HCT116 (cell line): ENCODE data around the gene RABGAP1. TPM values are rescaled to one million over a fixed set of nuclear protein-coding genes. Genes with fewer than 3 reads are reported as not detected.

Experiments used
- ATAC-seq: fragments of 200-7000 bp; cut with Tn5 transposase; 2 replicates; pipeline ENCODE4 v1.9.1; 2020; ENCODE audit warnings: mild to moderate bottlenecking, moderate library complexity
- BruUV-seq: library from RNA; stranded (reverse); fragments of 400-500 nt; replicated peaks from 2 replicates; lab custom pipeline; 2021; lab: Mats Ljungman, UMichigan
- CTCF ChIA-PET: fragments of 300-600 bp; sonication (Branson Sonifier 250); formaldehyde crosslinking; loops from one replicate; lab custom pipeline; 2021; ENCODE audit warnings: antibody characterized with exemption; lab: Charles Lee
- POLR2A ChIA-PET: fragments of 300-600, 350-600 bp; sonication (Branson Sonifier 250); formaldehyde crosslinking; loops from one replicate; lab custom pipeline; 2021; ENCODE audit warnings: antibody characterized with exemption; lab: Charles Lee
- RAD21 ChIA-PET, 2 experiments: fragments of 300-600 bp; sonication (Branson Sonifier 250); formaldehyde crosslinking; loops; one replicate each; lab custom pipeline; 2023; ENCODE audit warnings: low total read pairs in 2 of 2; ENCODE audit not compliant: uncharacterized antibody in 2 of 2, unreplicated experiment in 2 of 2, low non-redundant PET in 1 of 2; lab: Charles Lee
- DNase-seq: peaks from one replicate; pipeline ENCODE4 v3.0.0-alpha.2; 2010; ENCODE audit warnings: low read depth, low spot score
- H2AFZ ChIP-seq: fragments of 200-600 bp; shearing (Covaris generic), sonication (generic); 2 replicates; pipeline ENCODE4 v1.6.1; 2017; ENCODE audit warnings: low read depth, mixed run types, mixed read lengths, antibody characterized with exemption, low read length; ENCODE audit not compliant: poor library complexity, severe bottlenecking
- H3K27ac ChIP-seq: 2 replicates; pipeline ENCODE4 v1.5.1; 2012; ENCODE audit warnings: low read depth, low read length
- H3K27me3 ChIP-seq: fragments of 200-600 bp; sonication (generic); 2 replicates; pipeline ENCODE4 v1.6.1; 2016; ENCODE audit warnings: mixed run types, low read length, mixed read lengths; ENCODE audit not compliant: insufficient read depth
- H3K36me3 ChIP-seq, 2 experiments: fragments of 200-500 bp in 1 of 2; fragments of 200-600 bp in 1 of 2; sonication (Bioruptor generic) in 1 of 2; sonication (generic) in 1 of 2; 2 replicates each; pipeline versions ENCODE4 v1.5.1 to v1.6.1; 2014 to 2016; ENCODE audit warnings: low read length in 2 of 2, inconsistent platforms in 1 of 2, mixed read lengths in 1 of 2, mixed run types in 1 of 2; ENCODE audit not compliant: insufficient read depth in 2 of 2, control insufficient read depth in 1 of 2
- H3K4me1 ChIP-seq, 2 experiments: fragments of 200-600 bp in 1 of 2; sonication (generic) in 1 of 2; 2 replicates each; pipeline versions ENCODE4 v1.5.1 to v1.6.1; 2012 to 2017; ENCODE audit warnings: low read length in 2 of 2, inconsistent platforms in 1 of 2, mild to moderate bottlenecking in 1 of 2, mixed read lengths in 1 of 2, mixed run types in 1 of 2, moderate library complexity in 1 of 2; ENCODE audit not compliant: insufficient read depth in 2 of 2, control insufficient read depth in 1 of 2
- H3K4me2 ChIP-seq: fragments of 200-600 bp; sonication (generic); 2 replicates; pipeline ENCODE4 v1.6.1; 2017; ENCODE audit warnings: mixed run types, low read length, mixed read lengths
- H3K4me3 ChIP-seq, 2 experiments: fragments of 200-600 bp in 1 of 2; sonication (generic) in 1 of 2; replicated peaks in 1 of 2; 2 replicates each; pipeline ENCODE4 v1.5.1; 2011 to 2016; ENCODE audit warnings: low read length in 2 of 2, control low read depth in 1 of 2, low read depth in 1 of 2, mild to moderate bottlenecking in 1 of 2, mixed read lengths in 1 of 2, mixed run types in 1 of 2
- H3K79me2 ChIP-seq: fragments of 200-600 bp; sonication (generic); 2 replicates; pipeline ENCODE4 v1.6.1; 2017; ENCODE audit warnings: mild to moderate bottlenecking, mixed run types, low read length, moderate library complexity, mixed read lengths; ENCODE audit not compliant: insufficient read depth
- H3K9ac ChIP-seq: fragments of 200-600 bp; sonication (generic); 2 replicates; pipeline ENCODE4 v1.6.1; 2016; ENCODE audit warnings: low read length, mixed read lengths
- H3K9me2 ChIP-seq: fragments of 200-600 bp; sonication (generic), shearing (Covaris generic); 2 replicates; pipeline ENCODE4 v1.6.1; 2017; ENCODE audit warnings: mixed run types, mild to moderate bottlenecking, moderate library complexity; ENCODE audit not compliant: insufficient read depth
- H3K9me3 ChIP-seq, 2 experiments: fragments of 200-500 bp in 1 of 2; fragments of 200-600 bp in 1 of 2; sonication (Bioruptor generic) in 1 of 2; sonication (generic) in 1 of 2; 2 replicates each; pipeline ENCODE4 v1.6.1; 2014 to 2017; ENCODE audit warnings: low read length in 2 of 2, mixed read lengths in 2 of 2, inconsistent platforms in 1 of 2, low read depth in 1 of 2, mild to moderate bottlenecking in 1 of 2, mixed run types in 1 of 2, moderate library complexity in 1 of 2; ENCODE audit not compliant: control insufficient read depth in 1 of 2, insufficient read depth in 1 of 2
- H4K20me1 ChIP-seq: fragments of 200-600 bp; sonication (generic), shearing (Covaris generic); 2 replicates; pipeline ENCODE4 v1.6.1; 2017; ENCODE audit warnings: mixed run types, mild to moderate bottlenecking, moderate library complexity; ENCODE audit not compliant: insufficient read depth
- CBX3 ChIP-seq: IDR thresholded peaks from 2 replicates; pipeline ENCODE4 v1.6.1; 2012; ENCODE audit warnings: low read depth
- ELF1 ChIP-seq: IDR thresholded peaks from 2 replicates; pipeline ENCODE4 v1.6.1; 2012; ENCODE audit warnings: low read depth, borderline replicate concordance
- EZH2 ChIP-seq: fragments of 200-600 bp; sonication (generic); IDR thresholded peaks from 2 replicates; pipeline ENCODE4 v1.6.1; 2017; ENCODE audit warnings: antibody characterized with exemption, mixed run types
- EZH2phosphoT487 ChIP-seq: fragments of 200-600 bp; IDR thresholded peaks from 2 replicates; pipeline ENCODE4 v1.6.1; 2018; ENCODE audit warnings: antibody characterized with exemption, borderline replicate concordance
- JUND ChIP-seq: IDR thresholded peaks from 2 replicates; pipeline ENCODE4 v1.6.1; 2012
- POLR2A ChIP-seq: IDR thresholded peaks from 2 replicates; pipeline ENCODE4 v1.7.0; 2011; ENCODE audit warnings: borderline replicate concordance; ENCODE audit not compliant: insufficient read depth, insufficient read length; ENCODE audit errors: extremely low read depth
- POLR2AphosphoS5 ChIP-seq: IDR thresholded peaks from 2 replicates; pipeline ENCODE4 v1.6.1; 2011; ENCODE audit warnings: mild to moderate bottlenecking, low read depth, low read length, moderate library complexity
- SRF ChIP-seq: IDR thresholded peaks from 2 replicates; pipeline ENCODE4 v1.6.1; 2012; ENCODE audit warnings: low read depth
- TCF7L2 ChIP-seq: IDR thresholded peaks from 2 replicates; pipeline ENCODE4 v1.7.0; 2011; ENCODE audit warnings: borderline replicate concordance, inconsistent platforms; ENCODE audit not compliant: insufficient read depth, insufficient read length; ENCODE audit errors: extremely low read depth
- intact Hi-C: fragments of 100-400 bp; cut with micrococcal nuclease; formaldehyde crosslinking; loops from 2 replicates; pipeline ENCODE4 v1.10.0; 2022
- total RNA-seq: library from RNA; stranded (reverse); gene quantifications from one replicate; pipeline ENCODE4 v1.2.1, GENCODE V29; 2021; ENCODE audit not compliant: unreplicated experiment
- TF ChIP-seq, protein P1 (sequence below): IDR thresholded peaks from 2 replicates; pipeline ENCODE4 v1.6.1; 2012; ENCODE audit warnings: low read depth
- TF ChIP-seq, protein P2 (sequence below), 3 experiments: fragments of 200-600 bp in 1 of 3; sonication (generic) in 1 of 3; IDR thresholded peaks in 2 of 3; conservative IDR thresholded peaks in 1 of 3; 2 replicates each; pipeline ENCODE4 v1.5.1; 2012 to 2017; ENCODE audit warnings: low read depth in 2 of 3, low read length in 2 of 3, antibody characterized with exemption in 1 of 3, borderline replicate concordance in 1 of 3, control low read depth in 1 of 3, mild to moderate bottlenecking in 1 of 3, mixed read lengths in 1 of 3, mixed run types in 1 of 3, moderate library complexity in 1 of 3; ENCODE audit not compliant: insufficient read depth in 1 of 3

RABGAP1 gene
- total RNA-seq, 1 experiment from 2014 or later = 29.7 TPM

DNA sequence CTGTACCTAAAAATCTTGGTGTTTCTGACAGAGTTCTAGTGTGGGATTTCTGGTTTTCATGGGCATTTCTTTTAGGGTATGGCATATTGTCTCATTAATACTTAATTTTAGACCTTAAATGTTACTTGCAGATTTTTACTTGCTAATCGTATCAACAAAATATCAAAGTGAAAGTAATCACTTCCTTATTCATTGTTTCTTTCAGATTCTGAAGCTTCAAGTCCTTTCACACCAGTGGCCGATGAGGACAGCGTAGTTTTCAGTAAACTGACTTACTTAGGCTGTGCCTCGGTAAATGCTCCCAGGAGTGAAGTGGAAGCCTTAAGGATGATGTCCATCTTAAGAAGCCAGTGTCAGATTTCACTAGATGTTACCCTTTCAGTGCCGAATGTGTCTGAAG is 45.2 kb downstream of the RABGAP1 start:
- intact Hi-C loops = no loop called here
- POLR2A ChIA-PET = no interaction called here
- Histone ChIP-seq H3K27me3 (no peaks in the 10 kb centered on the region), H3K9me2 (no peaks in the 10 kb centered on the region), H3K27ac (no peak overlapping the region), H2AFZ (no peak overlapping the region), H3K9ac (no peak overlapping the region), H3K4me1 (no peaks in the 10 kb centered on the region), H3K9me3 (no peaks in the 10 kb centered on the region), H3K4me3 (no peak overlapping the region), H3K4me2 (no peak overlapping the region), H3K36me3 (peaks cover 10 to 14% of the 10 kb centered on the region in 2 experiments; a peak in 3 of 4 replicates), H3K79me2 (peaks cover 5% of the 10 kb centered on the region; the same call in 1 of the 2 replicates), H4K20me1 (no peaks in the 10 kb centered on the region)
- RAD21 ChIA-PET = no interaction called here
- BruUV-seq = no TSS peak
- DNase-seq = no peak
- CTCF ChIA-PET = no interaction called here
- no peak for TF ChIP-seq CBX3
- TF ChIP-seq TCF7L2 = no peak
- TF ChIP-seq EZH2 = no peak
- no peak for TF ChIP-seq ELF1
- TF ChIP-seq SRF = no peak
- TF ChIP-seq, protein P1, sequence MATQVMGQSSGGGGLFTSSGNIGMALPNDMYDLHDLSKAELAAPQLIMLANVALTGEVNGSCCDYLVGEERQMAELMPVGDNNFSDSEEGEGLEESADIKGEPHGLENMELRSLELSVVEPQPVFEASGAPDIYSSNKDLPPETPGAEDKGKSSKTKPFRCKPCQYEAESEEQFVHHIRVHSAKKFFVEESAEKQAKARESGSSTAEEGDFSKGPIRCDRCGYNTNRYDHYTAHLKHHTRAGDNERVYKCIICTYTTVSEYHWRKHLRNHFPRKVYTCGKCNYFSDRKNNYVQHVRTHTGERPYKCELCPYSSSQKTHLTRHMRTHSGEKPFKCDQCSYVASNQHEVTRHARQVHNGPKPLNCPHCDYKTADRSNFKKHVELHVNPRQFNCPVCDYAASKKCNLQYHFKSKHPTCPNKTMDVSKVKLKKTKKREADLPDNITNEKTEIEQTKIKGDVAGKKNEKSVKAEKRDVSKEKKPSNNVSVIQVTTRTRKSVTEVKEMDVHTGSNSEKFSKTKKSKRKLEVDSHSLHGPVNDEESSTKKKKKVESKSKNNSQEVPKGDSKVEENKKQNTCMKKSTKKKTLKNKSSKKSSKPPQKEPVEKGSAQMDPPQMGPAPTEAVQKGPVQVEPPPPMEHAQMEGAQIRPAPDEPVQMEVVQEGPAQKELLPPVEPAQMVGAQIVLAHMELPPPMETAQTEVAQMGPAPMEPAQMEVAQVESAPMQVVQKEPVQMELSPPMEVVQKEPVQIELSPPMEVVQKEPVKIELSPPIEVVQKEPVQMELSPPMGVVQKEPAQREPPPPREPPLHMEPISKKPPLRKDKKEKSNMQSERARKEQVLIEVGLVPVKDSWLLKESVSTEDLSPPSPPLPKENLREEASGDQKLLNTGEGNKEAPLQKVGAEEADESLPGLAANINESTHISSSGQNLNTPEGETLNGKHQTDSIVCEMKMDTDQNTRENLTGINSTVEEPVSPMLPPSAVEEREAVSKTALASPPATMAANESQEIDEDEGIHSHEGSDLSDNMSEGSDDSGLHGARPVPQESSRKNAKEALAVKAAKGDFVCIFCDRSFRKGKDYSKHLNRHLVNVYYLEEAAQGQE = no peak
- no peak for ATAC-seq

- Histone ChIP-seq H3K4me2 (no peak overlapping the region), H3K79me2 (no peaks in the 10 kb centered on the region), H3K36me3 (peaks cover 10 to 16% of the 10 kb centered on the region in 2 experiments; a peak in 3 of 4 replicates), H3K27me3 (no peaks in the 10 kb centered on the region), H4K20me1 (no peaks in the 10 kb centered on the region), H2AFZ (no peak overlapping the region), H3K9me3 (no peaks in the 10 kb centered on the region), H3K27ac (no peak overlapping the region), H3K9me2 (no peaks in the 10 kb centered on the region), H3K4me1 (no peaks in the 10 kb centered on the region), H3K9ac (no peak overlapping the region), H3K4me3 (no peak overlapping the region)
- ChIA-PET CTCF (no interaction called here), POLR2A (no interaction called here), RAD21 (no interaction called here)
- ATAC-seq (no peak), DNase-seq (no peak)
- no TSS peak for BruUV-seq
- intact Hi-C loops = no loop called here
- TF ChIP-seq POLR2A (no peak), ELF1 (no peak), CBX3 (no peak), JUND (no peak), POLR2AphosphoS5 (no peak), EZH2phosphoT487 (no peak)
- TF ChIP-seq, protein P2, sequence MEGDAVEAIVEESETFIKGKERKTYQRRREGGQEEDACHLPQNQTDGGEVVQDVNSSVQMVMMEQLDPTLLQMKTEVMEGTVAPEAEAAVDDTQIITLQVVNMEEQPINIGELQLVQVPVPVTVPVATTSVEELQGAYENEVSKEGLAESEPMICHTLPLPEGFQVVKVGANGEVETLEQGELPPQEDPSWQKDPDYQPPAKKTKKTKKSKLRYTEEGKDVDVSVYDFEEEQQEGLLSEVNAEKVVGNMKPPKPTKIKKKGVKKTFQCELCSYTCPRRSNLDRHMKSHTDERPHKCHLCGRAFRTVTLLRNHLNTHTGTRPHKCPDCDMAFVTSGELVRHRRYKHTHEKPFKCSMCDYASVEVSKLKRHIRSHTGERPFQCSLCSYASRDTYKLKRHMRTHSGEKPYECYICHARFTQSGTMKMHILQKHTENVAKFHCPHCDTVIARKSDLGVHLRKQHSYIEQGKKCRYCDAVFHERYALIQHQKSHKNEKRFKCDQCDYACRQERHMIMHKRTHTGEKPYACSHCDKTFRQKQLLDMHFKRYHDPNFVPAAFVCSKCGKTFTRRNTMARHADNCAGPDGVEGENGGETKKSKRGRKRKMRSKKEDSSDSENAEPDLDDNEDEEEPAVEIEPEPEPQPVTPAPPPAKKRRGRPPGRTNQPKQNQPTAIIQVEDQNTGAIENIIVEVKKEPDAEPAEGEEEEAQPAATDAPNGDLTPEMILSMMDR (IDR thresholded peaks at IDR 0.05 in 2 of 3, conservative IDR thresholded peaks at IDR 0.05 in 1 of 3; ENCODE audit: borderline replicate concordance in 1 of 3, insufficient read depth in 1 of 3, low read depth in 2 of 3, low read length in 2 of 3) = no peak
- TF ChIP-seq, protein P1 = no peak
Observed at GRCh38 chr9:122988141-122988540, 47.3 kb downstream of the RABGAP1 start.
